ENCODE data around the gene SCGB1C1.
A peak's percentile ranks its signal among the peaks of the same experiment; 100 is the strongest.

Gene SCGB1C1

GRCh38 chr11:205221-206001 lies 12.5 kb downstream of the SCGB1C1 start:
- DNase-seq = no peak

GRCh38 chr11:206002-206384 lies 13.1 kb downstream of the SCGB1C1 start:
- DNase-seq = no peak

GRCh38 chr11:206526-207207 lies 13.8 kb downstream of the SCGB1C1 start:
- no peak for DNase-seq

DNA sequence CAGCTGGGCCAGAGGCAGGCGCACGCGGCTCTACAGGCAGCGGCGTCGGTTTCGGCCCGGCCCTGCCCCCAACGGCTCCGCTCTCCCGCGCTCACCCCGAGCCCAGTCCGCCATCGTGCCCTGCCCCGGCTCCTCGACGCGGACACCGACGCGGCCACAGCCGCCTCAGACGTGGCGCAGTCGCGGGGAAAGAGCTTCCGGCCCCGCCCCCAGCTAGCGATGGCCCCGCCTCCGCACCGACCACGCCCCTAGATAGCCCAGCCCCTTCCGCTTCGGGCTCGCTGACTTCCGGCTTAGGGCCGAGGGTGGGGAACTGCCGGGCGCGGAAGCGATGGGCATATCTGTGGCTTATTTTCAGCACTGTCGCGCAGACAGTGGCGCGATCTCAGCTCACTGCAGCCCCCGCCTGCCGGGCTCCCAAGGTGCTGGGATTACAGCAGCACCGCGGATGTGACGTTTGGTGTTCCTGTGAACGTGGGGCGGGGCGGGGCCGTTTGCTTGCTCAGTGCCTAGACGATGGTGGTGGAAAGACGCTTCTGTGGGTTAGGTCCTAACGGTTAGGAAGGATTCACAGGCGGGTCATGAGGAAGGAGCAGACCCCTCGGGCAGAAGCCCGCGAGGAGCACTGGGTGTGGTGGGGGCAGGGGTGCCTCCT lies 14.5 kb downstream of the SCGB1C1 start, which contains the start of the genes BET1L and RIC8A:
BET1L (minus strand) TSS at position 192 of the 655 bp plus-strand sequence; CDS start at position 114, 78 bp downstream.
RIC8A (plus strand) TSS at position 501 of the 655 bp plus-strand sequence. CDS start 1,147 bp downstream, outside the sequence.
- peak; percentile 74 to 80 for DNase-seq

GRCh38 chr11:207863-208180 lies 14.9 kb downstream of the SCGB1C1 start:
- no peak for DNase-seq

GRCh38 chr11:208181-208916 lies 15.5 kb downstream of the SCGB1C1 start:
- DNase-seq = peak; percentile 2 to 24

GRCh38 chr11:208917-209260 lies 16.0 kb downstream of the SCGB1C1 start:
- no peak for DNase-seq

GRCh38 chr11:209275-210121 lies 16.6 kb downstream of the SCGB1C1 start:
- no peak for DNase-seq

- DNase-seq = no peak
These were observed 17.4 kb downstream of the SCGB1C1 start for GRCh38 chr11:210122-210802.

DNA sequence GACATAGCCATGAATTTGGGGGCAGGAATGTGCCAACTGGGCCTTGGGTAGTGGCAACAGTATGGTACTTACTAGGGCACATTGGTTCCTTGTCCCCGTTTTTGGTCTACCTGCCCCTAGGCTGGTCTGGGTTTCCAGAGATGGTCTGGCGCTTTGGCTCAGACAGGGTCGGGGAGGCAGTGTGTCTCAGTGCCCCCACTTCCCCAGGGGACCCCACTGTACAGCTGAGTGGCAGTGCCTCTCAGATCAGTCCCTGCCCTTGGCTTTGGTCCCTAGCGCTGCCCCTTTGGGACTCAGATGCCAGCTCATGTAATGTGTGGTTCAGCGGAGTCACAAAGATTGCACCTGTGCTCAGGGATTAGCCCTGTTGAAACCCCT lies 17.9 kb downstream of the SCGB1C1 start:
- DNase-seq = no peak

DNA sequence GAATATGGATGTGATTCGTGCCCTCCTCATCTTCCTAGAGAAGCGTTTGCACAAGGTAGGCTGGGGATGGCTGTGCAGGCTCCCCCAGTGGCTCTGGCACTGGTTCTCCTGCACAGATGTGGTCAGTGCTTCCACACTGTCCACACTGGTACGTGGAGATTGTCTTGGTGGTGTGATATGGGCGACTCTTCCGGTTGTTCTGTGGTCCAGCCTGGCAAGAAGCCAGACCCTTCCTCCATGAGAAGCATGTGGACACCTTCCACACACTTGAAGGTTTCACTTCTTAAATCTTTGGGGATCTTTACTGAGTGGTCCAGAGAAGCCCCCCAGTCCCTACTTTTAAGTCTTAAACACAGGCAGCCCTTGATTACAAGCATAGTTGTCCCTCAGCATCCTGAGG lies 18.4 kb downstream of the SCGB1C1 start:
- DNase-seq = no peak

GRCh38 chr11:211741-212140 lies 18.9 kb downstream of the SCGB1C1 start:
- DNase-seq = no peak

GRCh38 chr11:212150-213100 lies 19.5 kb downstream of the SCGB1C1 start:
- DNase-seq = no peak

DNA sequence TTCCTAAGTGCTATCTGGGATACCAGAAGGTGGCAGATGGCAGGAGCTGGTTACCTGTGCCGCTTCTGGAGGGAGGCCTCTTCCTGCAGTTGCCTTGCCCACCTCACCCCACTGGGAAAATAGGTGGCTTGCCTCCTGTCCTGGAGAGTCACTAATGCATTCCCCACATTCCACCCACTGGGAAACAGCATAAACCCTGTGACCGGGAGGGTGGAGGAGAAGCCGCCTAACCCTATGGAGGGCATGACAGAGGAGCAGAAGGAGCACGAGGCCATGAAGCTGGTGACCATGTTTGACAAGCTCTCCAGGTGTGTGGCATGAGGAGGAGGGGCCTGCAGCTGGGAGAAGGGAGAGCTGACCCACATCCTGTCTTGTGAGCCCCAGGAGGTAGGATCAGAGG lies 20.2 kb downstream of the SCGB1C1 start:
- no peak for DNase-seq

DNA sequence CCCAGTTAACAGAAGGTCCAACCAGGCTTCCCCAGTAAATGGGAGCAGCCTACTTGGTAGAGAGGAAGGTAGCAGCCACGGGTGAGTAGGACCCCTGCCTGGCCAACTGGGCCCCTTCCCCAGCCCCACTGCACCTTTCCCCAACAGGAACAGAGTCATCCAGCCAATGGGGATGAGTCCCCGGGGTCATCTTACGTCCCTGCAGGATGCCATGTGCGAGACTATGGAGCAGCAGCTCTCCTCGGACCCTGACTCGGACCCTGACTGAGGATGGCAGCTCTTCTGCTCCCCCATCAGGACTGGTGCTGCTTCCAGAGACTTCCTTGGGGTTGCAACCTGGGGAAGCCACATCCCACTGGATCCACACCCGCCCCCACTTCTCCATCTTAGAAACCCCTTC lies 21.2 kb downstream of the SCGB1C1 start:
- no peak for DNase-seq

DNA sequence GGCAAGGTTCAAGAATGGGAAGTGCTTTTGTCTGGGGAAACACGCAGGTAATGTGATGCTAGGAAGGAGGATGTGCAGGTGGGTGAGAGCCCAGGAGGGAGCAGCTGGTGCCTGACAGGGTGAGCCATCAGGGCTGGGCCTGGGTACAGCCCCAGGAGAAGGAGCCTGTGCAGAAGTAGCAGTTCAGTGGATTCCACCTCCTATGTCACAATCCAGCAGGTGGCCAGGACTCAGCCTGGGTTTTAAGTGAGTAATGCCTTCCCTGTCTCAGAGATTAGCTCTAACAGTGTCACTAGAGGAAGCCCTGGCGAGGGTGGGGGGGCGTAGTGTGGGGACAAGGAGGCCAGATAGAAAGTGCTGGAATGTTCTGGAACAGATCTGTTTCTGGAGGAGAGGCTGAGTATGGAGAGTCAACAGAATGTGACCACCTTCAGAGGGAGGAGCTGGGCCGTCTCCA lies 22.7 kb downstream of the SCGB1C1 start:
- DNase-seq = no peak

DNA sequence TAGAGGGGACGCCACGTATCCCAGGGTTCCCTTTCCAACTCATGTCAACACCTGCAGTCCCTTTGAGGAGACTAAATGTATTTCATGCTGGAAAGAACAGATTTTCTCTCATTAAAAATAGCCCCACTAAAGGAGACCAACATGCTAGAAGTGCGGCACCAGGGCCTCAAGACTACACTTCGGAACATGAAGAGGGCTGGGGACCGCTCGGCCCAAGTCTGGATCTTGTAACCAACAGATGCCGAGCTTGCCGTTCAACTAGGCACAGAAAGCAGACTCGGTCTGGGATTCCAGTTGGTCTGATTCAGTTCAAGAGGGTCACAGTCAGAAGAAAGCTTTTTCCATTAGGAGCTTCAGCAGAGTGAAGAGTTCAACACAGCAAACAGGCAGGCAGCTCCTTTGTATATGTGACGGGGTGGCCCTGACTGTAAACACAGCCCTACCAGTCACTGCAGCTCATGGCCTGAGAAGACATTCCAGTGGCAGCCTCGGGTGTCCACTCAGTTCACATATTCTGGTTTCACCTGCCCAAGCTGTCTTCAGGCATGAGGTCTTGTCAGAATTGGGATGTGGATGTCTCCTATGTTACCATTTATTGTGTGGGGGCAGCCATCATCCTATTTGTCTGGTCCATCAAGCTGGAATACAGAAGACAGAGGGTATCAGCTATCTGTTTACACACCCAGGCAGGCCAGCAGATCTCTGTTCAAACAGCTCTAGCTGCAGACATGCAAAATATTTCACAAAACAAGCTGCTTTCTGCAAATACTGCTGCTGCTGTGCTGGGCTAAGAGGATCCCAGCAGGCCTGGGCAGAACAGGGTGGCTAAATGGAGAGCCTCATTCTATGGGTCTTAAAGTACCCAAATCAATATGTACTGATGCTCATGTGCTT lies 23.4 kb downstream of the SCGB1C1 start:
- DNase-seq = no peak

GRCh38 chr11:217704-218103 lies 24.8 kb downstream of the SCGB1C1 start:
- no peak for DNase-seq

Data from SHP77 (cell line).